ENCODE measurements around the gene LTC4S.

GRCh38 chr5:179833709-179834070 is 39.9 kb downstream of the LTC4S start:
- no peak for TF ChIP-seq CTCF (IDR thresholded peaks at IDR 0.05)
- TF ChIP-seq POLR2A (IDR thresholded peaks at IDR 0.05), result no peak

All from esophagus squamous epithelium (tissue), 4 donors.